AG04450 (cell line): ENCODE measurements around the gene SAMD13. TPM values are rescaled to one million over a fixed set of nuclear protein-coding genes. Genes with fewer than 3 reads are reported as not detected.

ENCODE experiments used
- CTCF ChIA-PET: fragments of 300-600, 350-600 bp; formaldehyde crosslinking; extraction: SDS; loops from one replicate; lab custom pipeline; 2022; ENCODE audit warnings: antibody characterized with exemption, inconsistent platforms; lab: Charles Lee
- POLR2A ChIA-PET: fragments of 350-600 bp; formaldehyde crosslinking; extraction: SDS; loops from one replicate; lab custom pipeline; 2021; ENCODE audit warnings: antibody characterized with exemption, inconsistent platforms; lab: Yijun Ruan, JAX
- DNase-seq: peaks from one replicate; pipeline ENCODE4 v3.0.0-alpha.2; 2011; ENCODE audit warnings: low read depth, low spot score
- H3K27ac ChIP-seq: one replicate; pipeline ENCODE4 v1.5.1; 2012; ENCODE audit warnings: low read depth, low read length, control low read depth
- H3K27me3 ChIP-seq: one replicate; pipeline ENCODE4 v1.6.0; 2012; ENCODE audit warnings: low read length; ENCODE audit not compliant: control insufficient read depth, insufficient read depth
- H3K4me3 ChIP-seq: 2 replicates; pipeline ENCODE4 v1.5.1; 2011; ENCODE audit warnings: mild to moderate bottlenecking, low read depth, low read length, control low read depth
- H3K9me3 ChIP-seq: 2 replicates; pipeline ENCODE4 v1.5.1; 2012; ENCODE audit warnings: low read length; ENCODE audit not compliant: control insufficient read depth, insufficient read depth
- CTCF ChIP-seq: IDR thresholded peaks from 2 replicates; pipeline ENCODE4 v1.5.1; 2011; ENCODE audit warnings: low read depth, low read length, control low read depth, inconsistent platforms
- polyA plus RNA-seq: library from polyadenylated mRNA; depleted of rRNA; stranded (reverse); fragments of >200 nt; gene quantifications from 2 replicates; pipeline ENCODE4 v1.2.3, GENCODE V29; 2011

The SAMD13 gene
- polyA plus RNA-seq, 1 experiment: 1.0 TPM

GRCh38 chr1:84361796-84362195 lies 60.3 kb downstream of the SAMD13 start:
- ChIA-PET CTCF (no interaction called here), POLR2A (no interaction called here)
- TF ChIP-seq CTCF: no peak
- no peaks in the 10 kb centered on the region for H3K9me3 ChIP-seq
- H3K27ac ChIP-seq: no peak overlapping the region
- H3K4me3 ChIP-seq: no peak overlapping the region
- no peaks in the 10 kb centered on the region for H3K27me3 ChIP-seq
- no peak for DNase-seq

GRCh38 chr1:84363019-84363418 lies 61.5 kb downstream of the SAMD13 start:
- TF ChIP-seq CTCF: no peak
- H3K9me3 ChIP-seq: peaks cover 3% of the 10 kb centered on the region; the same call in 1 of the 2 replicates
- no peak overlapping the region for H3K27ac ChIP-seq
- POLR2A ChIA-PET: no interaction called here
- no peak overlapping the region for H3K4me3 ChIP-seq
- H3K27me3 ChIP-seq: no peaks in the 10 kb centered on the region
- CTCF ChIA-PET: no interaction called here
- no peak for DNase-seq

- no peak for DNase-seq
- ChIA-PET POLR2A (no interaction called here), CTCF (no interaction called here)
- Histone ChIP-seq H3K27ac (no peak overlapping the region), H3K9me3 (peaks cover 8% of the 10 kb centered on the region), H3K4me3 (no peak overlapping the region), H3K27me3 (no peaks in the 10 kb centered on the region)
- TF ChIP-seq CTCF: no peak
Measured at GRCh38 chr1:84363622-84364021, 62.1 kb downstream of the SAMD13 start.

GRCh38 chr1:84365225-84366221 lies 64.0 kb downstream of the SAMD13 start:
- Histone ChIP-seq H3K27me3 (no peaks in the 10 kb centered on the region), H3K27ac (peak overlapping the region; percentile 49), H3K4me3 (no peak overlapping the region), H3K9me3 (peaks cover 9% of the 10 kb centered on the region)
- TF ChIP-seq CTCF: no peak
- POLR2A ChIA-PET: interaction anchor here (1.0 to 2.5 kb wide), 3 partner anchors 9 to 14 kb away, joined by 4 to 9 read pairs (median 5); no protein-coding TSS in a partner anchor
- DNase-seq: peak; percentile 90
- CTCF ChIA-PET: interaction anchor here (1.0 kb wide), 1 partner anchor 68 kb away, joined by 3 read pairs; no protein-coding TSS in a partner anchor

GRCh38 chr1:84366786-84367185 lies 65.3 kb downstream of the SAMD13 start:
- DNase-seq: no peak
- Histone ChIP-seq H3K4me3 (no peak overlapping the region), H3K9me3 (peaks cover 9% of the 10 kb centered on the region), H3K27me3 (no peaks in the 10 kb centered on the region), H3K27ac (no peak overlapping the region)
- ChIA-PET POLR2A (interaction anchor here (2.5 kb wide), 1 partner anchor 12 kb away, joined by 9 read pairs; no protein-coding TSS in a partner anchor), CTCF (no interaction called here)
- no peak for TF ChIP-seq CTCF
